Parathyroid adenoma (tissue), 2 donors: ENCODE measurements around the gene CDH20.

Experiments
- H2AFZ ChIP-seq: fragments of 300-600 bp; sonication (generic); one replicate; pipeline ENCODE4 v1.7.0; 2017; ENCODE audit warnings: antibody characterized with exemption, mild to moderate bottlenecking
- H3K27ac ChIP-seq: fragments of 300-600 bp; sonication (generic); one replicate; pipeline ENCODE4 v1.7.0; 2017
- H3K27me3 ChIP-seq: fragments of 300-600 bp; sonication (generic); one replicate; pipeline ENCODE4 v1.7.0; 2017; ENCODE audit warnings: low read length; ENCODE audit not compliant: control insufficient read depth, insufficient read depth
- H3K36me3 ChIP-seq: fragments of 300-600 bp; sonication (generic); one replicate; pipeline ENCODE4 v1.7.0; 2017; ENCODE audit warnings: low read length; ENCODE audit not compliant: control insufficient read depth, insufficient read depth
- H3K4me1 ChIP-seq: fragments of 300-600 bp; sonication (generic); one replicate; pipeline ENCODE4 v1.7.0; 2017; ENCODE audit warnings: control low read depth
- H3K4me2 ChIP-seq: fragments of 300-600 bp; sonication (generic); one replicate; pipeline ENCODE4 v1.7.0; 2017; ENCODE audit warnings: low read length
- H3K4me3 ChIP-seq: fragments of 300-600 bp; sonication (generic); one replicate; pipeline ENCODE4 v1.7.0; 2017; ENCODE audit warnings: low read depth, low read length
- H3K79me2 ChIP-seq: fragments of 300-600 bp; sonication (generic); one replicate; pipeline ENCODE4 v1.7.0; 2017; ENCODE audit warnings: control low read depth
- H3K9ac ChIP-seq: fragments of 300-600 bp; sonication (generic); one replicate; pipeline ENCODE4 v1.7.0; 2017; ENCODE audit warnings: mild to moderate bottlenecking
- H3K9me3 ChIP-seq: fragments of 300-600 bp; sonication (generic); one replicate; pipeline ENCODE4 v1.7.0; 2017; ENCODE audit warnings: low read length; ENCODE audit not compliant: control insufficient read depth
- CTCF ChIP-seq: fragments of 300-600 bp; sonication (generic); IDR thresholded peaks from one replicate; pipeline ENCODE4 v1.7.0; 2017; ENCODE audit warnings: antibody characterized with exemption, mild to moderate bottlenecking
- donor health status: primary hyperparathyroidism.

CDH20 gene

DNA sequence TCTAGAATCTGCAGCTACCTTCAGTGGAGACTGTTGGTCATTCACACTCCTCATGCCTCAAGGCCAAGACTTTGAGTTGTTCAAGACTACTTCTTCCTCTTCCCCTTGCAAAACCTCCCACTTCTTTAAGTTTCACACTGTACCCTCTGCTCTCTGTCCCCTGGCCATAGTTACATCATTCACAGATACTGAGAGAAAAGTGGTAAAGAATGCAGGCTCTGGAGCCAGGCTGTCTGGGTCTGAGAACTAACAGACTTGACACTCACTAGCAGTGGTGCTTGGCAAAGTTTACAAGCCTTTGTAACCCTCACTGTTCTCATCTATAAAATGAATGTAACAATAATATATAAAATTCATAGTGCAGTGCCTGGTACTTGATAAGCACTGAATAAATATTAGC lies 61.8 kb downstream of the CDH20 start:
- TF ChIP-seq CTCF: no peak

GRCh38 chr18:61397222-61397621 lies 64.0 kb downstream of the CDH20 start:
- no peak overlapping the region for H3K4me2 ChIP-seq
- no peak for TF ChIP-seq CTCF
- H3K4me3 ChIP-seq: no peak overlapping the region
- H3K36me3 ChIP-seq: no peaks in the 10 kb centered on the region
- H3K27me3 ChIP-seq: no peaks in the 10 kb centered on the region
- H3K9me3 ChIP-seq: no peaks in the 10 kb centered on the region
- H3K79me2 ChIP-seq: no peaks in the 10 kb centered on the region
- no peak overlapping the region for H3K27ac ChIP-seq
- H3K9ac ChIP-seq: no peak overlapping the region
- H3K4me1 ChIP-seq: no peaks in the 10 kb centered on the region
- no peak overlapping the region for H2AFZ ChIP-seq

More for the DNA sequence above, 61.8 kb downstream of the CDH20 start:
- Histone ChIP-seq H2AFZ (no peak overlapping the region), H3K27ac (no peak overlapping the region), H3K9me3 (no peaks in the 10 kb centered on the region), H3K4me1 (no peaks in the 10 kb centered on the region), H3K27me3 (no peaks in the 10 kb centered on the region), H3K4me3 (no peak overlapping the region), H3K36me3 (no peaks in the 10 kb centered on the region), H3K4me2 (no peak overlapping the region), H3K9ac (no peak overlapping the region), H3K79me2 (no peaks in the 10 kb centered on the region)

- Histone ChIP-seq H3K4me3 (no peak overlapping the region), H3K27me3 (no peaks in the 10 kb centered on the region), H3K79me2 (no peaks in the 10 kb centered on the region), H3K4me2 (no peak overlapping the region), H3K4me1 (no peaks in the 10 kb centered on the region), H2AFZ (no peak overlapping the region), H3K27ac (no peak overlapping the region), H3K9ac (no peak overlapping the region), H3K36me3 (no peaks in the 10 kb centered on the region), H3K9me3 (no peaks in the 10 kb centered on the region)
- TF ChIP-seq CTCF: no peak
These were observed 65.9 kb downstream of the CDH20 start for GRCh38 chr18:61398961-61399705.

DNA sequence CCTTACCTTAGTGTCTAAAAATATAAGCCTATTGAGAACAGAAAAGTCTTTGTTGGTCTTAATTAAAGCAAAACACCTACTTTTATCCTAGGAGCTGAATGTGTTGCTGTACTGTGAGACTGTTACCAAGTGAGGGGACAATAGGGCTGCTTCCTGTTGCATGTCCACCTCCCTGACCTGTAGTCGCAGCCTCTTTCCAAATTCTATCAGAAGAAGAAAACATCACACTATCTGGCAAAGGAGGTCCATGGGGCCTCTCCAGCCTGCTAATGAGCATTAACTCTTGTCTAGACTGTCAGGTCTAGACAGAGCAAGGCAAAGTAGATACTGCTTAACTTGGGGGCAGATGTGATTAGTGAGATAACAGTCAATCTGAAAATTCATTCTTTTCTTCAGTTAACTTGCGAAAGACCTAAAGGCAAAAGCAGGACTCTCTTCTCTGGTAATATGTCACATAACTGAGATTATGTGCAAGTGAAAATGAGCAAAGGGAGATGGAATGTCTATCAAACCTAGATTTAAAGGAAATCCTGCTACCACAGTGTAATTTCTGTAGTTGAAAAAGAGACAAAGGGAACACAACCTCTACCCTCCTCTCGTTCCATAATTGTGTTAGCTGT lies 66.9 kb downstream of the CDH20 start:
- Histone ChIP-seq H3K4me2 (no peak overlapping the region), H3K9ac (no peak overlapping the region), H3K9me3 (no peaks in the 10 kb centered on the region), H3K27ac (no peak overlapping the region), H3K27me3 (no peaks in the 10 kb centered on the region), H3K79me2 (no peaks in the 10 kb centered on the region), H3K4me1 (no peaks in the 10 kb centered on the region), H3K4me3 (no peak overlapping the region), H2AFZ (no peak overlapping the region), H3K36me3 (no peaks in the 10 kb centered on the region)
- TF ChIP-seq CTCF: no peak

DNA sequence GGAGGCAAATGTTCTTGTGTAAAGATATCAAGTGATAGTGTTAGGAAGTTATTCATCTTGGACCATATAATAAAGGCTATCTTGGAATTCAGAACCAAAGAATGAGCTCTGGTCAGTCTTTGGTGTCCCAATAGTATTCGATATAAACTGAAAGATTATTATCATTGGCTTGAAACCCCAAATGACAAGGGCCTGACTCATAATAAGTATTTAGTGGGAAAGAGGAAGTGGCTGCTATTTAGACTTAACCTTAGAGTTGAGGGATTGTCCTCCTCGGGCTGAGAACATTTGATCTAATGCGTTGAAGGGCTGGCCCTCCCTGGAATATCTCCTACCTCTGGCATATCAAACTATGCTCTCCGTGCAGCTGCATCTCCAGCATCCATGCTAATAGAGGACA lies 67.5 kb downstream of the CDH20 start:
- H3K4me3 ChIP-seq: no peak overlapping the region
- no peak overlapping the region for H3K9ac ChIP-seq
- no peak overlapping the region for H3K4me2 ChIP-seq
- no peaks in the 10 kb centered on the region for H3K36me3 ChIP-seq
- H2AFZ ChIP-seq: no peak overlapping the region
- H3K4me1 ChIP-seq: no peaks in the 10 kb centered on the region
- H3K27ac ChIP-seq: no peak overlapping the region
- no peaks in the 10 kb centered on the region for H3K9me3 ChIP-seq
- TF ChIP-seq CTCF: no peak
- no peaks in the 10 kb centered on the region for H3K27me3 ChIP-seq
- no peaks in the 10 kb centered on the region for H3K79me2 ChIP-seq
